SJSA1 (cell line): ENCODE measurements around the gene LSR. TPM values are rescaled to one million over a fixed set of nuclear protein-coding genes. Genes with fewer than 3 reads are reported as not detected.

Source experiments
- DNase-seq, 2 experiments: peaks; one replicate each; pipeline ENCODE4 v3.0.0-alpha.2; 2015 to 2020; ENCODE audit warnings: low spot score in 2 of 2, low read depth in 1 of 2
- H3K27ac ChIP-seq: fragments of 250-450 bp; sonication (Bioruptor Pico); 2 replicates; pipeline ENCODE4 v1.5.1; 2020; ENCODE audit warnings: mild to moderate bottlenecking, moderate library complexity
- H3K27me3 ChIP-seq: fragments of 250-450 bp; sonication (Bioruptor Pico); replicated peaks from 2 replicates; pipeline ENCODE4 v1.5.1; 2020; ENCODE audit warnings: mild to moderate bottlenecking, moderate library complexity
- H3K36me3 ChIP-seq: fragments of 250-450 bp; sonication (Bioruptor Pico); 2 replicates; pipeline ENCODE4 v1.5.1; 2020; ENCODE audit warnings: mild to moderate bottlenecking
- H3K4me1 ChIP-seq: fragments of 250-450 bp; sonication (Bioruptor Pico); replicated peaks from 2 replicates; pipeline ENCODE4 v1.6.1; 2021; ENCODE audit warnings: mild to moderate bottlenecking
- H3K4me3 ChIP-seq: fragments of 250-450 bp; sonication (Bioruptor Pico); 2 replicates; pipeline ENCODE4 v1.5.1; 2020; ENCODE audit warnings: mild to moderate bottlenecking
- H3K9me3 ChIP-seq: fragments of 250-450 bp; sonication (Bioruptor Pico); replicated peaks from 2 replicates; pipeline ENCODE4 v1.5.1; 2020; ENCODE audit warnings: mild to moderate bottlenecking
- total RNA-seq: library from RNA; depleted of rRNA; stranded (reverse); fragments of >200 nt; shearing (Covaris generic); gene quantifications from 2 replicates; pipeline ENCODE4 v1.2.3, GENCODE V29; 2014

Gene LSR
- total RNA-seq, 1 experiment from 2014 or later, result 2.0 TPM

- H3K27me3 ChIP-seq, result peaks cover 46% of the 10 kb centered on the region
- H3K27ac ChIP-seq, result no peak overlapping the region
- no peaks in the 10 kb centered on the region for H3K36me3 ChIP-seq
- H3K9me3 ChIP-seq, result no peaks in the 10 kb centered on the region
- DNase-seq, result no peak
- no peak overlapping the region for H3K4me3 ChIP-seq
- H3K4me1 ChIP-seq, result no peaks in the 10 kb centered on the region
Observed at GRCh38 chr19:35246466-35247092, 2.2 kb upstream of the LSR start.

- Histone ChIP-seq H3K9me3 (no peaks in the 10 kb centered on the region), H3K36me3 (no peaks in the 10 kb centered on the region), H3K4me3 (no peak overlapping the region), H3K27me3 (peaks cover 46% of the 10 kb centered on the region), H3K27ac (no peak overlapping the region), H3K4me1 (no peaks in the 10 kb centered on the region)
- DNase-seq, result peak in 1 of 2 experiments; percentile 29
Observed at GRCh38 chr19:35247526-35248309, 1.1 kb upstream of the LSR start.

GRCh38 chr19:35249146-35249847 lies 495 bp downstream of the LSR start:
- H3K9me3 ChIP-seq, result no peaks in the 10 kb centered on the region
- peak in 1 of 2 experiments; percentile 30 for DNase-seq
- H3K27ac ChIP-seq, result no peak overlapping the region
- H3K36me3 ChIP-seq, result no peaks in the 10 kb centered on the region
- H3K27me3 ChIP-seq, result peaks cover 46% of the 10 kb centered on the region
- no peaks in the 10 kb centered on the region for H3K4me1 ChIP-seq
- H3K4me3 ChIP-seq, result no peak overlapping the region

- Histone ChIP-seq H3K27me3 (peaks cover 46% of the 10 kb centered on the region), H3K36me3 (no peaks in the 10 kb centered on the region), H3K9me3 (no peaks in the 10 kb centered on the region), H3K27ac (no peak overlapping the region), H3K4me3 (no peak overlapping the region), H3K4me1 (no peaks in the 10 kb centered on the region)
- DNase-seq, result peak in 1 of 2 experiments; percentile 33
Observed at GRCh38 chr19:35249848-35250711, 1.3 kb downstream of the LSR start.

GRCh38 chr19:35251456-35251855 lies 2.7 kb downstream of the LSR start:
- no peaks in the 10 kb centered on the region for H3K9me3 ChIP-seq

GRCh38 chr19:35253316-35254286 lies 4.8 kb downstream of the LSR start:
- no peaks in the 10 kb centered on the region for H3K36me3 ChIP-seq
- H3K27me3 ChIP-seq, result peaks cover 19% of the 10 kb centered on the region
- no peak overlapping the region for H3K27ac ChIP-seq
- H3K9me3 ChIP-seq, result no peaks in the 10 kb centered on the region
- DNase-seq, result peak in 1 of 2 experiments; percentile 23
- no peak overlapping the region for H3K4me3 ChIP-seq
- H3K4me1 ChIP-seq, result no peaks in the 10 kb centered on the region

More at GRCh38 chr19:35251456-35251855, 2.7 kb downstream of the LSR start:
- peak in 1 of 2 experiments; percentile 18 for DNase-seq
- H3K4me3 ChIP-seq, result no peak overlapping the region
- H3K4me1 ChIP-seq, result no peaks in the 10 kb centered on the region
- H3K27ac ChIP-seq, result no peak overlapping the region
- H3K36me3 ChIP-seq, result no peaks in the 10 kb centered on the region
- H3K27me3 ChIP-seq, result peaks cover 40% of the 10 kb centered on the region

GRCh38 chr19:35254341-35255297 lies 5.8 kb downstream of the LSR start:
- peak in 1 of 2 experiments; percentile 22 for DNase-seq
- no peaks in the 10 kb centered on the region for H3K4me1 ChIP-seq

GRCh38 chr19:35256566-35256965 lies 7.8 kb downstream of the LSR start:
- Histone ChIP-seq H3K36me3 (no peaks in the 10 kb centered on the region), H3K4me1 (no peaks in the 10 kb centered on the region), H3K4me3 (no peak overlapping the region), H3K9me3 (no peaks in the 10 kb centered on the region), H3K27ac (no peak overlapping the region), H3K27me3 (peaks cover 13% of the 10 kb centered on the region)
- DNase-seq, result peak in 1 of 2 experiments; percentile 2

More at GRCh38 chr19:35254341-35255297, 5.8 kb downstream of the LSR start:
- no peaks in the 10 kb centered on the region for H3K9me3 ChIP-seq
- H3K4me3 ChIP-seq, result no peak overlapping the region
- peaks cover 9% of the 10 kb centered on the region for H3K27me3 ChIP-seq
- H3K36me3 ChIP-seq, result no peaks in the 10 kb centered on the region
- H3K27ac ChIP-seq, result no peak overlapping the region

- Histone ChIP-seq H3K9me3 (no peaks in the 10 kb centered on the region), H3K27ac (no peak overlapping the region), H3K27me3 (peaks cover 13% of the 10 kb centered on the region), H3K36me3 (no peaks in the 10 kb centered on the region), H3K4me3 (no peak overlapping the region), H3K4me1 (no peaks in the 10 kb centered on the region)
- DNase-seq, result peak in 1 of 2 experiments; percentile 20
Observed at GRCh38 chr19:35257113-35257461, 8.3 kb downstream of the LSR start.

- Histone ChIP-seq H3K27me3 (peaks cover 24% of the 10 kb centered on the region), H3K27ac (no peak overlapping the region), H3K9me3 (no peaks in the 10 kb centered on the region), H3K36me3 (no peaks in the 10 kb centered on the region), H3K4me3 (no peak overlapping the region), H3K4me1 (no peaks in the 10 kb centered on the region)
- peak in 1 of 2 experiments; percentile 28 for DNase-seq
Observed at GRCh38 chr19:35260694-35261304, 12.0 kb downstream of the LSR start.

GRCh38 chr19:35261356-35262100 lies 12.7 kb downstream of the LSR start:
- H3K27me3 ChIP-seq, result peaks cover 20% of the 10 kb centered on the region
- no peaks in the 10 kb centered on the region for H3K9me3 ChIP-seq
- no peak overlapping the region for H3K4me3 ChIP-seq
- peaks cover 6% of the 10 kb centered on the region for H3K36me3 ChIP-seq
- peak in 1 of 2 experiments; percentile 31 for DNase-seq
- no peak overlapping the region for H3K27ac ChIP-seq
- peaks cover 1% of the 10 kb centered on the region for H3K4me1 ChIP-seq
